ENCODE measurements around the gene EPOP. TPM values are rescaled to one million over a fixed set of nuclear protein-coding genes. Genes with fewer than 3 reads are reported as not detected.

EPOP gene
- total RNA-seq, 1 experiment from 2014 or later: 12.3 TPM

DNA sequence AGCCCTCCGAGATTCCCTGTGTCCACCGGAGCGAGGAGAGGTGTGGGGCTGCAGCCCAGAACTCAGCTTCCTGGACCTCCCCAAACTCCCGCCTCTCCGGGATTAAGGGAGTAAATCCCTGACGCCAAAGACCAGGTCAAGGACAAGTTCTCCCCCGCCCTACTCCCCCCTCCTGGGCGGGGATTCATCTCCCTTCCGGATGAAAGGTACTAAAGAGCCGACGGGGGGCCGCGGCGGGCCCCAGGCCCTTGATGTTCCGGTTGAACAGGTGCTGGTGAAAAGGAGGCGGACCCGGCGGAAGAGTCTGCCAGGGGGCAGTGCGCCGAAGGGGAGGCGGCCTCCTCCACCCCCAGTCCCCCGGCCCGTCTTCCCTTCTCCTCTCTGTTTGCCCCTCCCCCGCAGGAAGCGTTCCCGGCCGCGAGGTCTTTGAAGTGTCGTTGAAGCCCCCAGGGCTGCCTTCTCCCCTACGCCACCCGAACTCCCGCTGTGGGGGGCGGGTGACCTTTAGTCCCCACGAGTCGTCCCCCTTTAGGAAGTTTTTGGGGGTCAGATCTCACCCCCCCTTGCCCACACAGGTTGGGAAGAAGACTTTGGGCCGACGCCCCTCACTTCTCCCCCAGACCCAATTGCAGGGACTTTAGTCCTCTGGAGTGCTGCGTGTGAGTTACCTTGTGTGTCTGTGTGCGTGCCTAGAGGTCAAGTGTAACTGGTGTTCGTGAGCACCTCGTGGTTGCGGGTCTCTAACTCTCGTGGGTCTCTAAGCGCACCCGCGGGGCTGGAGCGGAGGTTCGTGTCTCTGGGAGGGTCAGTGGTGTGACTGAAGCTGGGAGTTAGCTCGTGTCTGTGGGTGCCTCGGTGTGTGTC is 29.2 kb upstream of the EPOP start (continued):
- no peak for TF ChIP-seq ZNF671 (CRISPR knock-in tag; IDR thresholded peaks at IDR 0.05)
- no peak for TF ChIP-seq EMX1 (CRISPR knock-in tag; IDR thresholded peaks at IDR 0.05)
- TF ChIP-seq GTF2I (CRISPR knock-in tag; conservative IDR thresholded peaks at IDR 0.05): no peak
- no peak for TF ChIP-seq ZNF317 (CRISPR knock-in tag; IDR thresholded peaks at IDR 0.05; ENCODE audit: borderline replicate concordance, low read depth)
- no peak for TF ChIP-seq CBFB (CRISPR knock-in tag; IDR thresholded peaks at IDR 0.05; ENCODE audit: low read depth)
- TF ChIP-seq NR1H2 (CRISPR knock-in tag; IDR thresholded peaks at IDR 0.05): no peak
- TF ChIP-seq KAT7 (CRISPR knock-in tag; IDR thresholded peaks at IDR 0.05; ENCODE audit: borderline replicate concordance): no peak
- no peak for TF ChIP-seq ZNF281 (CRISPR knock-in tag; IDR thresholded peaks at IDR 0.05)
- no peak for TF ChIP-seq PREB (CRISPR knock-in tag; IDR thresholded peaks at IDR 0.05; ENCODE audit: borderline replicate concordance)
- TF ChIP-seq IRF1 (CRISPR knock-in tag; IDR thresholded peaks at IDR 0.05): no peak
- no peak for TF ChIP-seq STAT6 (CRISPR knock-in tag; conservative IDR thresholded peaks at IDR 0.05; ENCODE audit: low read depth)
- TF ChIP-seq, protein P1, sequence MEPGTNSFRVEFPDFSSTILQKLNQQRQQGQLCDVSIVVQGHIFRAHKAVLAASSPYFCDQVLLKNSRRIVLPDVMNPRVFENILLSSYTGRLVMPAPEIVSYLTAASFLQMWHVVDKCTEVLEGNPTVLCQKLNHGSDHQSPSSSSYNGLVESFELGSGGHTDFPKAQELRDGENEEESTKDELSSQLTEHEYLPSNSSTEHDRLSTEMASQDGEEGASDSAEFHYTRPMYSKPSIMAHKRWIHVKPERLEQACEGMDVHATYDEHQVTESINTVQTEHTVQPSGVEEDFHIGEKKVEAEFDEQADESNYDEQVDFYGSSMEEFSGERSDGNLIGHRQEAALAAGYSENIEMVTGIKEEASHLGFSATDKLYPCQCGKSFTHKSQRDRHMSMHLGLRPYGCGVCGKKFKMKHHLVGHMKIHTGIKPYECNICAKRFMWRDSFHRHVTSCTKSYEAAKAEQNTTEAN (CRISPR knock-in tag; IDR thresholded peaks at IDR 0.05): no peak
- no peak for TF ChIP-seq ZNF232 (CRISPR knock-in tag; IDR thresholded peaks at IDR 0.05)
- no peak for TF ChIP-seq OVOL2 (CRISPR knock-in tag; IDR thresholded peaks at IDR 0.05; ENCODE audit: borderline replicate concordance)
- TF ChIP-seq, protein P2, sequence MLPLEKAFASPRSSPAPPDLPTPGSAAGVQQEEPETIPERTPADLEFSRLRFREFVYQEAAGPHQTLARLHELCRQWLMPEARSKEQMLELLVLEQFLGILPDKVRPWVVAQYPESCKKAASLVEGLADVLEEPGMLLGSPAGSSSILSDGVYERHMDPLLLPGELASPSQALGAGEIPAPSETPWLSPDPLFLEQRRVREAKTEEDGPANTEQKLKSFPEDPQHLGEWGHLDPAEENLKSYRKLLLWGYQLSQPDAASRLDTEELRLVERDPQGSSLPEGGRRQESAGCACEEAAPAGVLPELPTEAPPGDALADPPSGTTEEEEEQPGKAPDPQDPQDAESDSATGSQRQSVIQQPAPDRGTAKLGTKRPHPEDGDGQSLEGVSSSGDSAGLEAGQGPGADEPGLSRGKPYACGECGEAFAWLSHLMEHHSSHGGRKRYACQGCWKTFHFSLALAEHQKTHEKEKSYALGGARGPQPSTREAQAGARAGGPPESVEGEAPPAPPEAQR (CRISPR knock-in tag; IDR thresholded peaks at IDR 0.05): no peak
- TF ChIP-seq ZNF512 (CRISPR knock-in tag; IDR thresholded peaks at IDR 0.05; ENCODE audit: borderline replicate concordance): no peak
- TF ChIP-seq, protein P3, sequence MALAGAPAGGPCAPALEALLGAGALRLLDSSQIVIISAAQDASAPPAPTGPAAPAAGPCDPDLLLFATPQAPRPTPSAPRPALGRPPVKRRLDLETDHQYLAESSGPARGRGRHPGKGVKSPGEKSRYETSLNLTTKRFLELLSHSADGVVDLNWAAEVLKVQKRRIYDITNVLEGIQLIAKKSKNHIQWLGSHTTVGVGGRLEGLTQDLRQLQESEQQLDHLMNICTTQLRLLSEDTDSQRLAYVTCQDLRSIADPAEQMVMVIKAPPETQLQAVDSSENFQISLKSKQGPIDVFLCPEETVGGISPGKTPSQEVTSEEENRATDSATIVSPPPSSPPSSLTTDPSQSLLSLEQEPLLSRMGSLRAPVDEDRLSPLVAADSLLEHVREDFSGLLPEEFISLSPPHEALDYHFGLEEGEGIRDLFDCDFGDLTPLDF (CRISPR knock-in tag; IDR thresholded peaks at IDR 0.05): no peak
- TF ChIP-seq TP53 (CRISPR knock-in tag; IDR thresholded peaks at IDR 0.05): no peak
- TF ChIP-seq ZNF121 (CRISPR knock-in tag; IDR thresholded peaks at IDR 0.05): no peak
- no peak for TF ChIP-seq ZNF138 (CRISPR knock-in tag; conservative IDR thresholded peaks at IDR 0.05)
- TF ChIP-seq SMAD3 (CRISPR knock-in tag; IDR thresholded peaks at IDR 0.05; ENCODE audit: borderline replicate concordance): no peak
- TF ChIP-seq ZNF423 (CRISPR knock-in tag; IDR thresholded peaks at IDR 0.05): peak; percentile 58; the same call in 1 of the 2 replicates
- no peak for TF ChIP-seq ESRRA (CRISPR knock-in tag; IDR thresholded peaks at IDR 0.05; ENCODE audit: borderline replicate concordance)
- no peak for TF ChIP-seq NR3C1 (CRISPR knock-in tag; conservative IDR thresholded peaks at IDR 0.05; ENCODE audit: low read depth)
